HepG2 (cell line): ENCODE results near the gene TBC1D2B. TPM values are rescaled to one million over a fixed set of nuclear protein-coding genes. Genes with fewer than 3 reads are reported as not detected.

Experiments
- CREB1 ChIP-seq, 2 experiments: fragments of 450-650 bp in 1 of 2; IDR thresholded peaks; 2 replicates each; pipeline ENCODE4 v1.6.1; 2016 to 2017; ENCODE audit warnings: control low read depth in 1 of 2, mild to moderate bottlenecking in 1 of 2, missing compliant biosample characterization in 1 of 2, missing genetic modification characterization in 1 of 2
- IKZF5 ChIP-seq: IDR thresholded peaks from 2 replicates; pipeline ENCODE4 v1.6.1; 2018; ENCODE audit warnings: missing genetic modification reagents, mild to moderate bottlenecking, missing compliant biosample characterization
- SKIL ChIP-seq: sonication (generic); formaldehyde crosslinking; IDR thresholded peaks from 2 replicates; pipeline ENCODE4 v1.8.0; 2022; ENCODE audit warnings: missing genetic modification reagents, mild to moderate bottlenecking, moderate library complexity, borderline replicate concordance
- ZHX2 ChIP-seq, 2 experiments: sonication (generic) in 1 of 2; formaldehyde crosslinking in 1 of 2; IDR thresholded peaks; 2 replicates each; pipeline versions ENCODE4 v1.6.1 to v1.9.0; 2014 to 2022; ENCODE audit warnings: antibody characterized with exemption in 1 of 2, borderline replicate concordance in 1 of 2, inconsistent platforms in 1 of 2, low read depth in 1 of 2, missing genetic modification reagents in 1 of 2
- polyA plus RNA-seq, 8 experiments: library from polyadenylated mRNA; depleted of rRNA in 3 of 8; stranded (reverse) in 7 of 8; unstranded in 1 of 8; fragments of >200 nt; fragmentation: Illumina TruSeq in 4 of 8; extraction: Trizol in 4 of 8; gene quantifications; 2 replicates each; pipeline versions ENCODE4 v1.2.1 to v1.2.3, GENCODE V29; 2011 to 2016; ENCODE audit warnings: low read depth in 4 of 8, missing spikeins in 1 of 8, mixed read lengths in 1 of 8; ENCODE audit not compliant: insufficient read depth in 1 of 8
- total RNA-seq, 5 experiments: library from RNA; depleted of rRNA; stranded (reverse); fragments of >200 nt; fragmentation: Illumina TruSeq; extraction: Trizol; gene quantifications; 2 replicates each; pipeline ENCODE4 v1.2.3, GENCODE V29; 2016; ENCODE audit warnings: low read depth in 1 of 5
- TF ChIP-seq, protein P1 (sequence below): sonication (generic); formaldehyde crosslinking; IDR thresholded peaks from 2 replicates; pipeline ENCODE4 v1.8.0; 2022; ENCODE audit warnings: missing genetic modification reagents, low read depth, mild to moderate bottlenecking, borderline replicate concordance

Gene TBC1D2B
- total and polyA plus RNA-seq, 2 of the 13 experiments (the other 11 are each of a cell fraction or from before 2014, with no cell fraction given) = 10.1 to 14.4 TPM

GRCh38 chr15:78052545-78052944, 25.0 kb downstream of the TBC1D2B start (continued):
- TF ChIP-seq SKIL (CRISPR knock-in tag) (no peak), CREB1 (IDR thresholded peaks at IDR 0.05) (no peak), CREB1 (CRISPR knock-in tag; IDR thresholded peaks at IDR 0.05) (no peak), IKZF5 (CRISPR knock-in tag) (no peak), ZHX2 (IDR thresholded peaks at IDR 0.05; ENCODE audit: low read depth) (no peak), ZHX2 (CRISPR knock-in tag; IDR thresholded peaks at IDR 0.05; ENCODE audit: borderline replicate concordance) (no peak)
- TF ChIP-seq, protein P1, sequence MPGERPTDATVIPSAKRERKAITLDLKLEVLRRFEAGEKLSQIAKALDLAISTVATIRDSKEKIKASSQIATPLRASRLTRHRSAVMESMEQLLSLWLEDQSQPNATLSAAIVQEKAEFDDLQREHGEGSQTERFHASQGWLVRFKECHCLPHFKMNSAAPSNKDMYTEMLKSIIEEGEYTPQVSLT = no peak
- TF ChIP-seq, all 625 proteins: peak for 0
